Prostate gland (tissue), 2 donors: Measurements from ENCODE around the gene ELOVL2.
"Not testable (repeated sequence)": the region's sequence is repeated elsewhere in the genome, so short reads cannot be mapped to it uniquely, and the experiment has no call there.

Experiments used
- CTCF ChIP-seq, 4 experiments: fragments of 200-600 bp in 2 of 4; fragments of 450-650 bp in 2 of 4; sonication (generic) in 2 of 4; IDR thresholded peaks; 1 replicate in 3 of 4; 2 replicates in 1 of 4; pipeline ENCODE4 v1.5.1; 2016 to 2019; ENCODE audit warnings: antibody characterized with exemption in 4 of 4, mild to moderate bottlenecking in 2 of 4, moderate library complexity in 2 of 4
- POLR2A ChIP-seq: fragments of 450-650 bp; IDR thresholded peaks from one replicate; pipeline ENCODE4 v1.6.1; 2016; ENCODE audit warnings: antibody characterized with exemption, mild to moderate bottlenecking
- POLR2AphosphoS5 ChIP-seq: sonication (generic); formaldehyde crosslinking; IDR thresholded peaks from one replicate; pipeline ENCODE4 v1.6.1; 2017; ENCODE audit warnings: antibody characterized with exemption

DNA sequence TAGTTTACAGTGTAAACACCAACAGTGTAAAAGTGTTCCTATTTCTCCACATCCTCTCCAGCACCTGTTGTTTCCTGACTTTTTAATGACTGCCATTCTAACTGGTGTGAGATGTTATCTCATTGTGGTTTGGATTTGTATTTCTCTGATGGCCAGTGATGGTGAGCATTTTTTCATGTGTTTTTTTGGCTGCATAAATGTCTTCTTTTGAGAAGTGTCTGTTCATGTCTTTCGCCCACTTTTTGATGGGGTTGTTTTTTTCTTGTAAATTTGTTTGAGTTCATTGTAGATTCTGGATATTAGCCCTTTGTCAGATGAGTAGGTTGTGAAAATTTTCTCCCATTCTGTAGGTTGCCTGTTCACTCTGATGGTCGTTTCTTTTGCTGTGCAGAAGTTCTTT, 59.1 kb downstream of the ELOVL2 start:
- not testable (repeated sequence) for TF ChIP-seq CTCF (IDR thresholded peaks at IDR 0.05); POLR2A; POLR2AphosphoS5
